ENCODE measurements around the gene BRPF1. TPM values are rescaled to one million over a fixed set of nuclear protein-coding genes. Genes with fewer than 3 reads are reported as not detected.
A peak's percentile ranks its signal among the peaks of the same experiment; 100 is the strongest.

BRPF1 gene
- total RNA-seq, 3 donors from 2014 or later = 56.9 to 59.9 (median 59.8) TPM

DNA sequence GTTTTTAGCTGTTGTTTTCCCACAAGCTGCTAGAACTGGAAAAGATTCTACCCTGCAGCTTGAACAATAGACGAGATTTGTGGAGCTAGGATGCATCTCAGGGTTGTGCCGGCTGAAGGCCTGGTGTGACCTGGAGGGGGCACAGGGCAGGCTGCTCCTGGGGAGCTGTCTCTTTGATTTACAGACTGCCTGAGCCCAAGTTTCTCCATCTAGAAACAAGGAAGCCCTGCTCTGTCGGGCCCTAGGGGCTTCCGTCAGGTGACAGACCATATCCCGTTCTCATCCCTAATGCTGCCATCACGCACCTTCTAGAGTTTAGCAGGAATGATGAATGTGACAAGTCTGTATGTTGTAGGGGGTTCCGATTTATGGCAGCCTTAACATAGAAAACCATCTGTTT is 35.8 kb upstream of the BRPF1 start:
- H3K4me1 Mint-ChIP-seq (ENCODE audit: low read depth) = no peaks in the 10 kb centered on the region
- H3K36me3 Mint-ChIP-seq (ENCODE audit: insufficient read depth) = peaks cover 52% of the 10 kb centered on the region
- no peak overlapping the region for H3K4me3 Mint-ChIP-seq
- H3K9me3 Mint-ChIP-seq = no peaks in the 10 kb centered on the region
- H3K27me3 Mint-ChIP-seq (ENCODE audit: low read depth) = no peaks in the 10 kb centered on the region
- ATAC-seq (no peak), DNase-seq (no peak)

- H3K4me1 Mint-ChIP-seq (ENCODE audit: low read depth) = no peaks in the 10 kb centered on the region
- H3K4me3 Mint-ChIP-seq = no peak overlapping the region
- ATAC-seq (no peak), DNase-seq (no peak)
- H3K27me3 Mint-ChIP-seq (ENCODE audit: low read depth) = no peaks in the 10 kb centered on the region
- H3K36me3 Mint-ChIP-seq (ENCODE audit: insufficient read depth) = peaks cover 56% of the 10 kb centered on the region
- H3K9me3 Mint-ChIP-seq = no peaks in the 10 kb centered on the region
Measured at GRCh38 chr3:9696480-9697220, 34.9 kb upstream of the BRPF1 start.

DNA sequence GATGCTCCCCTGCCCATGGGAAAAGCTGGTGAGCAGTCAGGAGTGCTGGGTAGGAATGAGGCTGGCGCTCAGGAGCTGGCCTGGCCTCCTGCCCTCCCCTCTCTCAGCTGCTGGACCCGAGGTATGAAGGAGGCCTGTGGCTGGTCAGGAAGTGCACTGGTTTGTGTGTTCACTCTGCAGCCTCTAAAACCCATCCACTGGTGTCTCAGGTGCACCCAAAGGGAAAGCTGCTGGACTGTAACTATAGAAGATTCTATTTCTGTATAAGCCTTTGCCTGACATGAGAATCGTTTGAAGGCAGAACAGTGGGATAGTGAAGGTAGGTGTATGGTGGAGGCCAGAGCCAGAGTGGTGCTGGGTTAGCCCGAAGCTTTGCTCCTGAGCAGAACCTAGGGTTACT is 33.6 kb upstream of the BRPF1 start:
- DNase-seq (no peak), ATAC-seq (no peak)
- H3K9me3 Mint-ChIP-seq = no peaks in the 10 kb centered on the region
- peaks cover under 1% of the 10 kb centered on the region for H3K4me1 Mint-ChIP-seq (ENCODE audit: low read depth)
- peaks cover under 1% of the 10 kb centered on the region for H3K27me3 Mint-ChIP-seq (ENCODE audit: low read depth)
- no peak overlapping the region for H3K4me3 Mint-ChIP-seq
- H3K36me3 Mint-ChIP-seq (ENCODE audit: insufficient read depth) = peaks cover 53% of the 10 kb centered on the region

DNA sequence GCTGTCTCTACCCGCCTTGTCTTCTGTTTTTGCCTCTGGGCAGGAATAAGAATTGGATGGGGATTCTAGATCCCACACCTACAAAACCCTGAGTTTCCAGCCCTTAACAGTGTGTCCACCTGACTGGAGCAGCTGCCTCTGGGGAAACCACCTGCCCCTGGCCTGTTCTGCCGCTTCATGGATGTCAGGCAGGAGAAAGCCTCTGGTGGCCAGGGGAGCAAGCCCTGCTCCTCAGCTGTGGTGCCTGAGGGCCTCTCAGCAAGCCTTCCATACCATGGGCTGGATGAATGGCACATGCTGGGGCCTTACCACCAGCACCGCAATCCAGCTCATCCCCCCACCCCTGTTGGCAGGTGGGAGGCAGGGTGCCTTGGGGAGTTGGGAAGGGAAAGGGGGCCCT is 33.2 kb upstream of the BRPF1 start:
- Mint-ChIP-seq H3K4me3 (no peak overlapping the region), H3K4me1 (ENCODE audit: low read depth) (peaks cover 5% of the 10 kb centered on the region), H3K9me3 (no peaks in the 10 kb centered on the region), H3K27me3 (ENCODE audit: low read depth) (peaks cover 5% of the 10 kb centered on the region), H3K36me3 (ENCODE audit: insufficient read depth) (peaks cover 51% of the 10 kb centered on the region)
- DNase-seq (no peak), ATAC-seq (no peak)

DNA sequence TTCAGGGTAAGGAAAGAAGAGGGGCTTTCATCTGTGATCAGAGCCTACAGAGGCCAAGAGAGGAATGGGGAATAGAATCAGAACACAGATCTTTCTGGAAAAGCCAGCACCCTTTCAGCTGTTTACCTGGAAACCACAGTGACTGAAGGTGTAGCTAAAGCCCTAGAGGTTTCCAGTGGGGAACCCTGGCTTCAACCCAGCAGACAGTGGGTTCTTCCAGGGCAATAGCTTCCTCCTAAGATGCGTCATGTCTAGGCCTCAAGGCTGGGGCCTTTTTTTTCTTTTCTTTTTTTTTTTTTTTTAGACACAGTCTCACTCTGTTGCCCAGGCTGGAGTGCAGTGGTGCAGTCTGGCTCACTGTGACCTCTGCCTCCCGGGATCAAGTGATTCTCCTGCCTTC is 31.0 kb upstream of the BRPF1 start:
- peaks cover 33% of the 10 kb centered on the region for H3K36me3 Mint-ChIP-seq (ENCODE audit: insufficient read depth)
- no peak overlapping the region for H3K4me3 Mint-ChIP-seq
- peaks cover 15% of the 10 kb centered on the region for H3K4me1 Mint-ChIP-seq (ENCODE audit: low read depth)
- H3K9me3 Mint-ChIP-seq = no peaks in the 10 kb centered on the region
- ATAC-seq = no peak
- no peak for DNase-seq
- H3K27me3 Mint-ChIP-seq (ENCODE audit: low read depth) = peaks cover 18% of the 10 kb centered on the region

GRCh38 chr3:9701006-9701405 is 30.5 kb upstream of the BRPF1 start:
- Mint-ChIP-seq H3K4me1 (ENCODE audit: low read depth) (peaks cover 15% of the 10 kb centered on the region), H3K36me3 (ENCODE audit: insufficient read depth) (peaks cover 32% of the 10 kb centered on the region), H3K4me3 (no peak overlapping the region), H3K27me3 (ENCODE audit: low read depth) (peaks cover 20% of the 10 kb centered on the region), H3K9me3 (no peaks in the 10 kb centered on the region)
- ATAC-seq (no peak), DNase-seq (no peak)

DNA sequence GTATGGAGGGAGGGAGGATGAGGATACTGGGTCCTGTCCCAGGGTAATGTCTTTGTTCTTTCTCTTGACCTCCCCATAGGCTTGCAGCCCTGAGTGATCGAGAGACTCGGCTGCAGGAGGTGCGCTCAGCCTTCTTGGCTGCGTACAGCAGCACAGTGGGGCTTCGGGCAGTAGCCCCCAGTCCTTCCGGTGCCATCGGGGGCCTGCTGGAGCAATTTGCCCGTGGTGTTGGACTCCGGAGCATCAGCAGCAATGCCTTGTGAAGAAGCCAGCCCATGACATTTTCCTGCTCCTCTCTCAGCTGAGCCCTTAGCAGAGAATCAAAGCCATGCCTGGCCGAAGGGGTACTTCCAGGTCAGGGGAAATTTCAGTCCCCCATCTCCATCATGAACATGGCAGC is 29.8 kb upstream of the BRPF1 start:
- Mint-ChIP-seq H3K36me3 (ENCODE audit: insufficient read depth) (peaks cover 32% of the 10 kb centered on the region), H3K4me3 (no peak overlapping the region), H3K27me3 (ENCODE audit: low read depth) (peaks cover 23% of the 10 kb centered on the region), H3K9me3 (no peaks in the 10 kb centered on the region), H3K4me1 (ENCODE audit: low read depth) (peaks cover 15% of the 10 kb centered on the region)
- DNase-seq = no peak
- ATAC-seq = no peak

DNA sequence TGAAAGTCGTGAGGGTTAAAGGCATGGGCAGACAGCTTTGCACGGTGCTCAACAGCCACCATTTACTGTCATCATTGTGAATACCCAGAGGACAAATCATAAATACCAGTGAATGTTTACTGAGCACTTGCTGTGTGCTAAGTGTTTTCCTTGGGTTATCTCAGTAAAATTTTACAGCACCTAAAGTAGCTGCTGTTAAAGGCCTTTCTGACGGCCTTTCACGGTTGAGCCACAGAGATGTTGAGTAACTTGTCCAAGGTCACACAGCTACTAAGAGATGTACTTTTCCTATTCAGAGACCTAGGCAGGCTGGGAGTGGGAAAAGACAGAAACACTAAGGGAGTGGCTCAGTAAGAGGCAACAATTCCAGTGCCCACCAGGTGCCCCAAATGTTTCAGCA is 28.3 kb upstream of the BRPF1 start:
- Mint-ChIP-seq H3K4me1 (ENCODE audit: low read depth) (peaks cover 15% of the 10 kb centered on the region), H3K27me3 (ENCODE audit: low read depth) (peaks cover 23% of the 10 kb centered on the region), H3K9me3 (no peaks in the 10 kb centered on the region), H3K36me3 (ENCODE audit: insufficient read depth) (peaks cover 24% of the 10 kb centered on the region), H3K4me3 (no peak overlapping the region)
- no peak for DNase-seq
- ATAC-seq = no peak

- Mint-ChIP-seq H3K4me1 (ENCODE audit: low read depth) (peaks cover 15% of the 10 kb centered on the region), H3K9me3 (no peaks in the 10 kb centered on the region), H3K4me3 (peak within 1 kb of the TSS; percentile 53), H3K27me3 (ENCODE audit: low read depth) (peaks cover 23% of the 10 kb centered on the region), H3K36me3 (ENCODE audit: insufficient read depth) (peaks cover 24% of the 10 kb centered on the region)
- ATAC-seq (peak; percentile 45 to 49), DNase-seq (no peak)
Measured at GRCh38 chr3:9703736-9704346, 27.7 kb upstream of the BRPF1 start, which contains the start of gene CPNE9. CPNE9 (plus strand) TSS chr3:9703833; CDS start chr3:9703997, 164 bp downstream.

DNA sequence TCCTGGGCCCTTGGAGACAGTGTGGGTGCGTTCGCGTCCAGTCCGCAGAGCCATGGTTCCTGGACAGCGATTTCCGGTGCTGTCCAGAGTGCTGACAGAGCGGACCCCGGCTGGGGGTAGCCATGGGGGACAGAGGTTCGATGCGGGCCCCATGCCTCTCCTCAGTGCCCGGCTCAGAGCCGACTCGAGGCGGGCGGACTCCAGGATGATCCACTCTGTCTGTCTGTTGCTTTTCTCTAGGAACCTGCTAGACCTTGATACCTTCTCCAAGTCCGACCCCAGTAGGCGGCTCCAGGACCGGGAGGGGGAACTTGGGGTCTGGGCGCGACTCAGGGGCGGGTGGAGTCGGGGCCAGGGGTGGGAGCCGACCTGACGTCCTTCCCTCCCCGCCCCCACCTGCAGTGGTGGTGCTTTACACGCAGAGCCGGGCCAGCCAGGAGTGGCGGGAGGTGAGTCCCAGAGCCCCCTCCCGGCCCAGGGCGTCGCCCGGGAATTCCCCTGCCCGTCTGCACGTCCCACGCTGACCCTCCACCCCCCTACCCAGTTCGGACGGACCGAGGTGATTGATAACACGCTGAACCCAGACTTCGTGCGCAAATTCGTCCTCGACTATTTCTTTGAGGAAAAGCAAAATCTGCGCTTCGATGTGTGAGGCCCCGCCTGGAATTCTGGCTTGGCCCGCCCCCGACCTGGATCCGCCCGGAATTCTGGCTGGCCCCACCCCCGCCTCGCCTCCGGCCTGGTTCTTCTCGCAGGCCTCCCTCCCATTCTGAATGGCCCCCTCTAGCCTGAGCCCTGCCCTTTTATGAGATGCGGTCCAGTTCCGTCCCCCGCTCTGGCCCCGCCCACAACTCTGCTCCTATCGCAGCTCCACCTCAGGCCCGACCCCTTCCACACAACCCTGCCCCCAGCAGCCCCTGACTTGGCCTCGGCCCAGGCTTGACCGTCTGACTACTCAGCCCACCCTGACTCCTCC is 26.9 kb upstream of the BRPF1 start:
- Mint-ChIP-seq H3K9me3 (no peaks in the 10 kb centered on the region), H3K4me1 (ENCODE audit: low read depth) (peaks cover 15% of the 10 kb centered on the region), H3K36me3 (ENCODE audit: insufficient read depth) (peaks cover 23% of the 10 kb centered on the region), H3K27me3 (ENCODE audit: low read depth) (peaks cover 23% of the 10 kb centered on the region), H3K4me3 (peak overlapping the region; percentile 53)
- DNase-seq (no peak), ATAC-seq (peak; percentile 29 to 53)

GRCh38 chr3:9710174-9710739 is 21.3 kb upstream of the BRPF1 start:
- no peaks in the 10 kb centered on the region for H3K9me3 Mint-ChIP-seq
- H3K4me1 Mint-ChIP-seq (ENCODE audit: low read depth) = no peaks in the 10 kb centered on the region
- H3K36me3 Mint-ChIP-seq (ENCODE audit: insufficient read depth) = no peaks in the 10 kb centered on the region
- H3K27me3 Mint-ChIP-seq (ENCODE audit: low read depth) = peaks cover 8% of the 10 kb centered on the region
- no peak for DNase-seq
- H3K4me3 Mint-ChIP-seq = no peak overlapping the region
- ATAC-seq = peak; percentile 28 to 40

DNA sequence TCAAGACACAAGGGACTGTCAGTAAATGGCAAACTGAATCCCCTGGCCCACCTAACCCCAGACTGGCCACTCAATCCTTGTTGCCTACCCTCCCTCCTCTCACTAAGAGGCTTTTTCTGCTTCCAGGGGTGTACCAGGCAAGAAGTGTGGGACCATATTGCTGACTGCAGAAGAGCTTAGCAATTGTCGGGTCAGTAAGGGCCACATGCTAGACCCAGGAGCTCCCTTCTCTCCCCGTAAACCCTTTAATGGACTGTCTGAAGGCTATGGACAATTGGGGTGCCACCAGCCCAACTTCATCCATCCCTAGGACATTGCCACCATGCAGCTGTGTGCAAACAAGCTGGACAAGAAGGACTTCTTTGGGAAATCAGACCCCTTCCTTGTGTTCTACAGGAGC is 19.1 kb upstream of the BRPF1 start:
- no peak for ATAC-seq
- H3K4me1 Mint-ChIP-seq (ENCODE audit: low read depth) = peaks cover under 1% of the 10 kb centered on the region
- no peaks in the 10 kb centered on the region for H3K9me3 Mint-ChIP-seq

DNA sequence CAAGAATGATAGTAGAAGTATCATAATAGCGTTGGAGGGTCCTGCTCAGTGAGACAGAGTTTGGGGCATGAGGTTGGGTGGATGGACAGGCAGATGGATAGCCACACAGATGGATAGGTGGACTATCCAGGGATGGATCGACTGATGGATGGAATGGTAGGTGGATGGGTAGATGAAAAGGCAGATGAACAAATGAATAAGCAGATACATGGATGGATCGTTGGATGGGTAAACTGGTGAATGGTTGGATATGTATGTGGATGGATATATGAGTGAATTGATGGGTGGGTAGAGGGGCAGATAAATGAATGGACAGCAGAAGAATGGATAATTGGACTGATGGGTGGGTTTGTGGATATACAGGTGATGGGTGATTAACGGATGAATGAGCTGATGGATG is 18.4 kb upstream of the BRPF1 start:
- DNase-seq (no peak), ATAC-seq (no peak)
- H3K27me3 Mint-ChIP-seq (ENCODE audit: low read depth) = no peaks in the 10 kb centered on the region
- H3K4me3 Mint-ChIP-seq = no peak overlapping the region
- peaks cover 8% of the 10 kb centered on the region for H3K4me1 Mint-ChIP-seq (ENCODE audit: low read depth)
- H3K36me3 Mint-ChIP-seq (ENCODE audit: insufficient read depth) = no peaks in the 10 kb centered on the region
- no peaks in the 10 kb centered on the region for H3K9me3 Mint-ChIP-seq

More for the DNA sequence above, 19.1 kb upstream of the BRPF1 start:
- Mint-ChIP-seq H3K36me3 (ENCODE audit: insufficient read depth) (no peaks in the 10 kb centered on the region), H3K27me3 (ENCODE audit: low read depth) (no peaks in the 10 kb centered on the region), H3K4me3 (no peak overlapping the region)
- DNase-seq = no peak

- ATAC-seq = no peak
- no peak overlapping the region for H3K4me3 Mint-ChIP-seq
- H3K9me3 Mint-ChIP-seq = no peaks in the 10 kb centered on the region
- no peak for DNase-seq
- no peaks in the 10 kb centered on the region for H3K27me3 Mint-ChIP-seq (ENCODE audit: low read depth)
- peaks cover 11% of the 10 kb centered on the region for H3K4me1 Mint-ChIP-seq (ENCODE audit: low read depth)
- no peaks in the 10 kb centered on the region for H3K36me3 Mint-ChIP-seq (ENCODE audit: insufficient read depth)
Measured at GRCh38 chr3:9715136-9715535, 16.4 kb upstream of the BRPF1 start.
